IMR-90 (cell line): ENCODE data around the gene EPB41L5.

Experiments
- CEBPB ChIP-seq: IDR thresholded peaks from 2 replicates; pipeline ENCODE4 v1.6.1; 2012; ENCODE audit warnings: low read depth, low read length, improper control_type of control experiment
- FOS ChIP-seq: fragments of 150-350 bp; IDR thresholded peaks from 2 replicates; pipeline ENCODE4 v1.6.1; 2016; ENCODE audit warnings: low read depth, low read length
- MAFK ChIP-seq: IDR thresholded peaks from 2 replicates; pipeline ENCODE4 v1.6.1; 2012; ENCODE audit warnings: low read depth, low read length, improper control_type of control experiment
- POLR2A ChIP-seq: IDR thresholded peaks from 2 replicates; pipeline ENCODE4 v1.6.1; 2012; ENCODE audit warnings: mild to moderate bottlenecking, low read depth, low read length
- RAD21 ChIP-seq: IDR thresholded peaks from 2 replicates; pipeline ENCODE4 v1.6.1; 2012; ENCODE audit warnings: low read length, improper control_type of control experiment
- TF ChIP-seq, protein P1 (sequence below): conservative IDR thresholded peaks from 2 replicates; pipeline ENCODE4 v1.5.1; 2012; ENCODE audit warnings: mild to moderate bottlenecking, low read depth, low read length, improper control_type of control experiment
- TF ChIP-seq, protein P2 (sequence below): fragments of 150-350 bp; IDR thresholded peaks from 2 replicates; pipeline ENCODE4 v1.6.1; 2017; ENCODE audit warnings: mild to moderate bottlenecking, antibody characterized with exemption, low read length, low read depth
- TF ChIP-seq, protein P3 (sequence below): fragments of 150-350 bp; IDR thresholded peaks from 2 replicates; pipeline ENCODE4 v1.6.1; 2016; ENCODE audit warnings: low read depth, mild to moderate bottlenecking, low read length, moderate library complexity, borderline replicate concordance

DNA sequence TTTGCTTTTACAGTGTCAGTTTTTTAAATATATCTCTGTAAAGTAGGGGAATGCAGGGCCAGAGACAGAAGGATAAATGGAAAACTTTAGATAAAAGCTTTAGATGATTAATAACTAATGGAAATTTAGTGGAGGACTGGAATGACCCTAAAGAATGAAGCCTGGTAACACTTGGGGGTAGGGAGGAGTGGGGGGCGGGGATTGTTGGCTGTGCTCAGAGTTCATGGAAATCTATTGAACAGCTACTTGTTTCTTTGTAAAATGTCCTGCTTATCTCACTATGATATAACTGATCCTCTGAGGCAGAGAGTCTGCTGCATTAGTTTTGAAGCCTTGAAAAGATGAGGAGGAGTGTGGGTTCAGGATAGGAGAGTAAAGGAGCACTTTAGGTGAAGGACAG lies 119.8 kb downstream of the EPB41L5 start:
- TF ChIP-seq, protein P1, sequence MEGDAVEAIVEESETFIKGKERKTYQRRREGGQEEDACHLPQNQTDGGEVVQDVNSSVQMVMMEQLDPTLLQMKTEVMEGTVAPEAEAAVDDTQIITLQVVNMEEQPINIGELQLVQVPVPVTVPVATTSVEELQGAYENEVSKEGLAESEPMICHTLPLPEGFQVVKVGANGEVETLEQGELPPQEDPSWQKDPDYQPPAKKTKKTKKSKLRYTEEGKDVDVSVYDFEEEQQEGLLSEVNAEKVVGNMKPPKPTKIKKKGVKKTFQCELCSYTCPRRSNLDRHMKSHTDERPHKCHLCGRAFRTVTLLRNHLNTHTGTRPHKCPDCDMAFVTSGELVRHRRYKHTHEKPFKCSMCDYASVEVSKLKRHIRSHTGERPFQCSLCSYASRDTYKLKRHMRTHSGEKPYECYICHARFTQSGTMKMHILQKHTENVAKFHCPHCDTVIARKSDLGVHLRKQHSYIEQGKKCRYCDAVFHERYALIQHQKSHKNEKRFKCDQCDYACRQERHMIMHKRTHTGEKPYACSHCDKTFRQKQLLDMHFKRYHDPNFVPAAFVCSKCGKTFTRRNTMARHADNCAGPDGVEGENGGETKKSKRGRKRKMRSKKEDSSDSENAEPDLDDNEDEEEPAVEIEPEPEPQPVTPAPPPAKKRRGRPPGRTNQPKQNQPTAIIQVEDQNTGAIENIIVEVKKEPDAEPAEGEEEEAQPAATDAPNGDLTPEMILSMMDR, result no peak
- TF ChIP-seq CEBPB, result no peak
- TF ChIP-seq POLR2A, result no peak
- TF ChIP-seq, protein P2, sequence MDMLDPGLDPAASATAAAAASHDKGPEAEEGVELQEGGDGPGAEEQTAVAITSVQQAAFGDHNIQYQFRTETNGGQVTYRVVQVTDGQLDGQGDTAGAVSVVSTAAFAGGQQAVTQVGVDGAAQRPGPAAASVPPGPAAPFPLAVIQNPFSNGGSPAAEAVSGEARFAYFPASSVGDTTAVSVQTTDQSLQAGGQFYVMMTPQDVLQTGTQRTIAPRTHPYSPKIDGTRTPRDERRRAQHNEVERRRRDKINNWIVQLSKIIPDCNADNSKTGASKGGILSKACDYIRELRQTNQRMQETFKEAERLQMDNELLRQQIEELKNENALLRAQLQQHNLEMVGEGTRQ, result no peak
- TF ChIP-seq FOS, result no peak
- TF ChIP-seq RAD21, result no peak
- TF ChIP-seq, protein P3, sequence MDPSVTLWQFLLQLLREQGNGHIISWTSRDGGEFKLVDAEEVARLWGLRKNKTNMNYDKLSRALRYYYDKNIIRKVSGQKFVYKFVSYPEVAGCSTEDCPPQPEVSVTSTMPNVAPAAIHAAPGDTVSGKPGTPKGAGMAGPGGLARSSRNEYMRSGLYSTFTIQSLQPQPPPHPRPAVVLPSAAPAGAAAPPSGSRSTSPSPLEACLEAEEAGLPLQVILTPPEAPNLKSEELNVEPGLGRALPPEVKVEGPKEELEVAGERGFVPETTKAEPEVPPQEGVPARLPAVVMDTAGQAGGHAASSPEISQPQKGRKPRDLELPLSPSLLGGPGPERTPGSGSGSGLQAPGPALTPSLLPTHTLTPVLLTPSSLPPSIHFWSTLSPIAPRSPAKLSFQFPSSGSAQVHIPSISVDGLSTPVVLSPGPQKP, result no peak
- no peak for TF ChIP-seq MAFK
